Astrocyte of the spinal cord (primary cell): Measurements from ENCODE around the gene NSUN4.

Source experiments
- DNase-seq: peaks from one replicate; pipeline ENCODE4 v3.0.0; 2011; ENCODE audit warnings: low read depth, low spot score
- H3K4me3 ChIP-seq: 2 replicates; pipeline ENCODE4 v1.5.1; 2011; ENCODE audit warnings: low read depth, mild to moderate bottlenecking, low read length, moderate library complexity
- CTCF ChIP-seq: IDR thresholded peaks from 2 replicates; pipeline ENCODE4 v1.5.1; 2012; ENCODE audit warnings: low read depth, mild to moderate bottlenecking, low read length, inconsistent platforms
- in situ Hi-C: cut with HindIII; loops from 2 replicates; pipeline ENCODE4 v1.10.0; 2017; ENCODE audit warnings: low sequenced_read_pairs

NSUN4 gene

GRCh38 chr1:46408356-46409062 lies 67.9 kb downstream of the NSUN4 start:
- no peak for TF ChIP-seq CTCF
- no peak overlapping the region for H3K4me3 ChIP-seq
- DNase-seq: no peak
- in situ Hi-C loops: no loop called here

GRCh38 chr1:46409063-46409372 lies 68.4 kb downstream of the NSUN4 start:
- in situ Hi-C loops: no loop called here
- no peak overlapping the region for H3K4me3 ChIP-seq
- no peak for TF ChIP-seq CTCF
- DNase-seq: no peak

GRCh38 chr1:46410156-46411009 lies 69.8 kb downstream of the NSUN4 start:
- no peak for TF ChIP-seq CTCF
- no peak for DNase-seq
- H3K4me3 ChIP-seq: no peak overlapping the region
- in situ Hi-C loops: no loop called here

GRCh38 chr1:46411010-46411405 lies 70.4 kb downstream of the NSUN4 start:
- no peak for DNase-seq
- in situ Hi-C loops: no loop called here
- no peak overlapping the region for H3K4me3 ChIP-seq
- TF ChIP-seq CTCF: no peak
